HG03565 (cell line): Measurements from ENCODE around the gene USP10.

Experiments used
- ATAC-seq: cut with Tn5 transposase; IDR thresholded peaks from one replicate; pipeline ENCODE4 v1.9.1; 2021; ENCODE audit warnings: mild to moderate bottlenecking, moderate library complexity; ENCODE audit not compliant: unreplicated experiment

USP10 gene

DNA sequence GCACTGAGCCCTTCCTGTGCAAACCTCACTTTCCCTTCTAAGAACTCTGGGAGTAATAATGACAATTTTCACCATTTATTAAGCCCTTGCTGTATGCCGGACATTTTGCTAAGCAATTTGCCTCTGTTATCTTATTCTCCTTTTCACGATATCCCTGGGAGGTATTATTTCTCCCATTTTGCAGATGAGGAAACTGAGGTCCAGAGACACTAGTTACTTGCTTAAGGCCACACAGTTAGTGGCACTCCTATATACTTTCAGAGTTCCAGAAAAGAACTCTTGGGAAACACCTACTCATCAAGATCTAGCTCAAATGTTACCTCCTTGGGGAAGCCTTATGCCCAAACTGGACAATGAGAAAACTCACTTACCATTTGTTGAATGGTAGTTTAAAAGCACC, 4.8 kb upstream of the USP10 start:
- no peak for ATAC-seq

DNA sequence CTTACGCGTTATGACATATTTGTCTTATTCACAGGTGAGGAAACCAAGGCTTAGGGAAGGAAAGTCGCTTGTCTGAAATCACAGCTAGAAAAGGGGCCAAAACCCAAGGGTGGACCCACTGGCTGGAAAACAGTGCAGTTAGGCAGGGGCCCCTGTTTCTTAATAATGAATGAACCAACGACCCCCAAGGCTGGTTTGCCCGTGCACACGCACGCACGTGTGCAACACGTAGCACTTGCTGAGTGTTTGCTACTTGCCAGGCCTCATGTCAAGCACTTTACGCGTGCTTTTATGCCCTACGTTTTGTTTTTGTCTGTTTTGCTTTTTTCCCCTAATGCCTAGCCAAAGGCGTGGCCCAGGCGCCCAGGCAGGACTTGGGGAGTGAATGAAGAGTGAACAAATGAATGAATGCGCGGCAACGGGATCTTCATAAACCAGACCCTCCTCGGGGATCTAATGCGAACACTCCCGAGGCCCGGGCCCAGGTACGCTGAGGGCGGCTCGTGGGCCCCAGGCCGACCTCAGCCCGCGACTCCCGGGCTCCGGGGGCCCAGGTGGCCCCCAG, 571 bp upstream of the USP10 start:
- no peak for ATAC-seq

DNA sequence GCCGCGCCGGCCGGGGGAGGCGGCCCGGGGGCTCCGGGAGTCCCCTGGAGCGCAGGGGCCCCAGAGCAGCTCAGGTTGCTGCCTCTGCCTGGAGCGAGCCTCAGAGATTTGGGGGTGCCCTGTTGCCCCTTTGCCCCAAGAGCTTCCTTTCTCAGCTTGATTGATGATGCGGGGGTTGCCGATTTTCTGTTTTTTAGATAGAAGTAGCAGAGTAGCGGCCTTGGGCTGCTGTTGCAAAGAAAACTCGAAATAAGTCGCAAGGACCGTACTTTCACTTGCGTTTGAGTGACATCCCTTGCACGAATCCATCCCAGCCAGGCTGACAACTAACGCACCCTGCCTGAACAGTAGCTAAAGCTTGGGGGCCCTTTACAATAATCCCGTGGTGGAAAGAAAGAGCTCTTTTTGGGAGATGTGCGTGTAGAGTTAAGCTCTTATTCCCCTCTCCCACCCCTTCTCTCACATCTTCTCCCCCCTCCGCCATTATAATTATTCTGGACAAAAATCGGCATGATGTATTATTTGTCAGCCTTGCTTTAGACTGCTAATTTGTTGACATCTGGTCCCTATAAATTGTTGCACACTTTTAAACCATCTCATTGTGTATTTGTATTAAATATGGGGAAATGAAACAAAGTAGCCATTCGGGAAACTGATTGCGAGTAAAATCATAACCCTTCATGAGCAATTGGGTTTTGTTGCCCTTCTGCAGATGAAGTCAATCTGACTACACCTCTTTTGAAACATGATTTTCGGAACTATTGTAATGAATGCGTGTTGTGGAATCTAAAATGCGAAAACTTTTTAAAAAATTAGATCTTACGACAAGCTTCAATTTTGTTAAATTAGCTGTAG, 873 bp downstream of the USP10 start:
- ATAC-seq = peak; percentile 5

DNA sequence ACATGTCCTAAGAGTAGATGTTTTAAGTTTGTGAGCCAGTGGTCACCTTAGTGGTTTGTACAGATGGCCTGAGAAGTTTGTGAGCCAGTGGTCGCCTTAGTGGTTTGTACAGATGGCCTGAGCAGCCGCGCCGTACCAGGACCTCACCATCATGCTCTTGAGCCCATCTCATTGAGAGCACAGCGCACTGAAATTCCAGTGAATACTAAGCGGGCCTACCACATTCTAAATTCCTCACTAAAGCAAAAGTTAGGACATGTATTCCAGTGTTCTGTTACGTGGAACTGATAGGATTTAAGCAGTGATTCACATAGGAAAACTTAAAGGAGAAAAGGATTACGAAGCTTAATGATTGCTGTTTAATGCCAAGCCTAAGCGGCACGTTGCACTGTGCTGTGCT, 3.9 kb downstream of the USP10 start:
- ATAC-seq = no peak

DNA sequence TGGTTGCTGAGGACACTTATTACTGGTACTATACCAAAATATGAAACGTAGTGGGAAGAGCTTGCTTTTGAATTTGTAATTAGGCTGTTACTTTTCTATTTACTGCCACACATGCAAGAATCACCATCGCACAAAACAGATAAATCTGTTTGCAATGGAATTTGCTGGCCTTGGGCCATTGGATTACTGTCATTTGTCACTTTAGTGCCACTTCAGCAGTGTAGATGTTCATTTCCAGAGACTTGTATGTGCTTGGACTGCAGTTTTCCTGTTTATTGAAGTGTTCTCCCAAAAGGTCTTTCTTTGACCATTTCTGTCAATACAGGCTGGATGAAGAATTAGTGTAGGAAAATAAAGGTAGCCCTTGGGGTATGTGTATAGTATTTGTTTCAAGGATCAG, 4.5 kb downstream of the USP10 start:
- no peak for ATAC-seq

DNA sequence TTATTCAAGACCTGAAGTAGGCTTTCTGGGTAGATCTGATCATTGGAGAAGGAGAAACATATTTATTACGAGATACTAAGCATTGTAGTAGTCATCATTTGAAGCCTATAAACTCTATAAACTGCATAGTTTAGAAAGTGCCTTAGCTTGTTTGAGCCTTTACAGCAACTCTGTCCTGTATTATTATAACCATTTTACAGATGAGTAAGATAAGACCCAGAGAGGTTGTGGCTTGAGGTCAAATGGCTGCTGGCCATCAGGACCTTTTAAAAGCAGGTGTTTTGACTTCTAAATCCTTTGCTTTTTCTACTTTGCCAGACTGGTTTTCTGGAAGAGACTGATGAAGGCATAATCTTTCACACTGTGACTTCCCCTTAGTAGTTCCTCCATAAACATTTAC, 7.1 kb downstream of the USP10 start:
- no peak for ATAC-seq

DNA sequence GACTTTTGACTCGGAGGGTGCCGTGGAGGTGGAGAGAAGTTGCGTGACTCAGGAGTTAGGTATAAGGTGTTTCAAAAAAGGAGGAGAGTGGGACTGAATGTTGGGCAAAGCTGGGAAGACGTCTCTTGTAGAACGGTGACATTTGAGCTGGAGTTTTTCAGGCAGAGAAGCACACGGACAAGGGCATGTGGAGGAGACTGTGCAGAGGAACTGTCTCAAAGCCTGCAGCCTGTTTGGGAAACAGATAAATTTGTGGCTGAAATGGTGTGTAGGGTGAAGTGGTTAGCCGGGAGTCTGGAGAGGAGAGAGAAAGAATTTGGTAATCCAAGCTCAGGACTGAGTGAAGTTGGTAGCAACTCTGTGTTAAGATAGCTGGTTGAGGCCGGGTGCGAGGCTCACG, 9.8 kb downstream of the USP10 start:
- ATAC-seq = no peak

DNA sequence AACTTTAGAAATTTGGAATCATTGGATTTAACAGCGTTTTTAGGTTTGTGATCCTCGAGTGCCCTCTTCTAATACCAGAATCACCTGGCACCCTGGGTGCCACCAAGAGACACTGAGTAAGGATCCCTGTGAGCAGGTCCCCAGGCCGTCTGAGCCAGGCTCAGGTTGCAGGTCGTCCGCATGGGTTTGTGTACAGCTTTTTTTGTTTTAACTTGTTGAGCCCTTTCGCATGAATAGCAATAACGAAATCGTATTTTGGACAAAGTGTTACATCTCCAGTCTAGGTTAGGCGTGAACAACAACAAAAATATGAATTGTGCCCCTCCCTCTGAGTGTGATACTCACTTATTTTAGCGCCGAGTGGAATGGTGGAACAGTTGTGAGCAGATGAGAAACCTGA, 10.9 kb downstream of the USP10 start:
- ATAC-seq = no peak

DNA sequence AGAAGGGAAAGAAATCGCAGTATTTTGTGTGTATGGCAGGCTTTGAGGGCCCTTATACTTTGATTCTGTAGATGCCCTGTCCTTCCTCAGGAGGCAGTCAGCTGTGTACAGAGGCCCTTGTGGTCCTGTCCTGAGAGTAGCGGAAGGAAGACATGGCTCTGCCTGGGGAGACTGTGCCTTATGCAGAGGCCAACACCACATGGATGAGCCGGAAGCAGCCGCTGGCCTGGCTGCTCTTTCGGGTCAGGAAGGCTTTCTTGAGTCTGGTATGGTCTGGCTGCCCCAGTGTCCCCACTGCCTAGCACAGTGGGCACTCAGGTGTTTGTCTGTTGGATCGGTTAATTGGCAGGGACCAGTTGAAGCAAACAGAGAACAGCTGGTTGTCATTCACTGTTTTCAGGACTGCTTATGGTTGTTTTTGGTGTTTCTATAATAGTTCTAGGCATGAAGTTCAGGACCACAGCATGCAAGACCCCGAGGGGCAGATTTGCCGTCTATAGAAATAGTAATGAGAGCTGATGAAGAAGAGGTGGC, 12.4 kb downstream of the USP10 start:
- no peak for ATAC-seq

DNA sequence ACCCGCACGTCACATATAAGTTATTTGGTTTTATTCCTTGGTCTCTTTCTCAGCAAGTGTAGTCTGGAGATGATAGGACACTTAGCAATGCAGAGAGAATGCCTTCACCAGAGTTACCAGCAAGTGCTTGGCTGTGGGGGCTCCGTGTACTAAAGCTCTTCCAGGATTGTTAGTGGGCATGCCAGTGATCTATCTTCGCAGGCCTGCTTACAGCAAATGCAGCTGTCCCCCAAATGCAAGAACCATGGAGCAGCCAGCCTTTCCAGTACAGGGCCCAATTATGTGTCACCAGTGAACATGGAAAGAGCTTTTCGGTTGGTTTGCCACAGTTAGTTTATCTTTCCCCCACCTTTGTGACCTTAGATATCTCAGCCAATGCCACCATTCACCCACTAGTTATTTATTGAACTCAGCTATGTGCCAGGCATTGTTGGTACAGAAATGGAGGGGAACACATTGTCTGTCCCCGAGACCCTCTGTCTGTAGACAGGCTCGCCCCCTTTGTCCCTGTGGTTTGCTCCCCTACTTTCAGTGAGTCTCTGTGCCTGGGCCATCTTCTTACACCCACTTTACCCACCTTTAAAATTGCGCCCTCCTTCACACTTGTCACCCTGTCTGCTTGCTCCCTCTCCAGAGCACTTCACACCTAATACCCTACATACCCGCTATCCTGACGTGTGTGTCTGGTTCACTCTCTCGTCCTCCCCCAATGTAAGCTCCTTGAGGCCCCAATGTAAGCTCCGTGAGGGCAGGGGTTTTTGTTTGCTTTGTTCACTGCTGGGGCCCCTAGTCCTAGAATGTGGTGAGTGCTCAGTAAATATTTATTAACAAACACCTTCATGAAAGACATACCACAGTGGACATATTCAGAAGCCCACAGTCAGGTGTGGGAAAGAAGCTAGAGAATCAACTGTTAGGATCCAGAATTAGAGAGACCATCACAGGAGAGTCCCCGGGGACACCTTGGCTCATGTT, 13.3 kb downstream of the USP10 start:
- no peak for ATAC-seq

DNA sequence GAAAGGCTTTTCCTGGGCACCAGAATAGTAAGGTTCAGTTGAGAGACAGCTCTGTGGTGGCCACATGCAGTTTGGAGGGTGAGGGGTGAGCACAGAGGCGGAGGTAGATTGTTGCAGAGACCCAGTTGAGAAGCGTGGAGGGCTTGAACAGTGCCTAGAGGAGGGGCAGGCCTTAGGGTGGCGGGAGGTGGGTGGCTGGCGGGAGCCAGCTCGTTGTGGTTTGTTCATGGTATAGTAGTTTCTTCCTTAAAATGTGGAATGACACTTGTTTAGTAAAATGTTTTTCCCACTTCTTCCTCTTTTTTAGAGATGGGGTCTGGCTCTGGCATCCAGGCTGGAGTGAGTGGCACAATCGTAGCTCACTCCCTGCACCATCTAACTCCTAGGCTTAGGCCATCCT, 14.2 kb downstream of the USP10 start:
- ATAC-seq = no peak

DNA sequence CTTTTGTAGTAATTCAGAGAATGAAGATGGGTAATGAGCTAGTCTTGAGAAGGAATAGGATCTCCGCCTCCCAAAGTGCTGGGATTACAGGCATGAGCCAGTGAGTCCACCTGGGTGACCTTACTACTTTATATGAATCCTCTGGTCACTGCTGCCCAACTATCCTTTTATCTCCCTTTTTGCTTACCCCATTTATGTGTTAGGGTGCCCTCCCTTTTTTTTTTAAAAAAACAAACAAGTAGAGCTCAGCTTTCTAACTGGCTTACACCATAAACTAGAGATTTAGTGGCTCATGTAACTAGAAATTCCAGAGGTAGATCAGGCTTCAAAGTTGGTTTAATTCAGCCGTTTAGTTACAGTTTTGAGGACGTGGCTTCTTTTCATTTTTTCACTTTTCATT, 15.6 kb downstream of the USP10 start:
- no peak for ATAC-seq

DNA sequence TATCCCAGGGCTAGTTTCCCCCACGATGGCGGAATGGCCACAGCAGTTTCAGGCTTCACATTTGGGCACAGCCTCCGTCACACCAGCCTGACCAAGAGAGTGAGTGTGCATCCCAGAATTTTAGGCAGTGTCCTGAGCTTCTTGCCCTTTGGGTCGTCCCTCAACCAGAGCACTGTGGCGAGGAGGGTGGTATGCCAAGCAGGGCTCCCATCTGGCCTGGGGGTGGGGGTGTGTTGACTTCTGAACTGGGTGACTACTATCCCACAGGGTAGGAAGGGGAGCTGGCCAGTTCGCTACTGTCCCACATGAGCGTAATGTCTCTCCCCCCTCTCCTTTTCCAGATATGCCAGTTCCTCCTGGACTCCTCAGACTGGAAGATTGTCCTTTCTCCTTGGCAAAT, 16.1 kb downstream of the USP10 start:
- no peak for ATAC-seq

DNA sequence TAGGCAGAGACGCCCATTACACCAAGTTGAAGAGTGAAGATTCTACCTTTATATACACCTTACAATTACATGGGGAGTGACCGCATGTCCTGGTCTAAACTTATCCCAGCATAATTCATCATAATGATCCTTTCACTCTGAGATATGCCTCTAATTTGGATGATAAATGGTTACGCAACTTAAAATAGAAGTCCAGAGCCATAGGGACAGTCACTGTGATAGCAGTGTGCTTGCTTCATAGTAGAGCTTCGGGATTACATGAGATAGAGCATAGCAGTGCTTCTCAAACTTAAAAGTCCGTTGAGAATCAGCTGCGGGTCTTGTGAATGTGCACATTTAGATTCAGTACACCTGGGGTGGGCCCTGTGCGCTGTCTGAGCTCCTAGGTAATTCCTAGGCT, 16.9 kb downstream of the USP10 start:
- ATAC-seq = no peak

DNA sequence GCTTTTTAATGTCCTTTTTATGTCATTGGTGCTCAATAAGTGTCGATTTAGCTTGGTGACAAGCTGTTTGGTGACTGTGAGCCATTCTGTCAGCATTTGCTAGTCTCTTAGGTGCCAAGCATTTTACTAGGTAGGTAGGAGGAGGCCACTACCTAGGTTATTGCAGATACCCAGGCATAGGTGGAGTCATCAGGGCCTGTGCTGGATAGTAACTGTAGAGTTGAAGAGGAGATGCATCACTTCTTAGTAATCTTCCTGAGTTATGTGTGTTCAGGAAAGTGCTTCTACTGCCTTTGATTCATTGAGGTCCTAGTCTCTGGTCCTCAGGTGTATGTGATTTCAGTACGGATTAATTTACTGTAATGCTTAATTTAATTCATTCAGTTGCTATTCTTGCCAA, 17.7 kb downstream of the USP10 start:
- ATAC-seq = no peak

DNA sequence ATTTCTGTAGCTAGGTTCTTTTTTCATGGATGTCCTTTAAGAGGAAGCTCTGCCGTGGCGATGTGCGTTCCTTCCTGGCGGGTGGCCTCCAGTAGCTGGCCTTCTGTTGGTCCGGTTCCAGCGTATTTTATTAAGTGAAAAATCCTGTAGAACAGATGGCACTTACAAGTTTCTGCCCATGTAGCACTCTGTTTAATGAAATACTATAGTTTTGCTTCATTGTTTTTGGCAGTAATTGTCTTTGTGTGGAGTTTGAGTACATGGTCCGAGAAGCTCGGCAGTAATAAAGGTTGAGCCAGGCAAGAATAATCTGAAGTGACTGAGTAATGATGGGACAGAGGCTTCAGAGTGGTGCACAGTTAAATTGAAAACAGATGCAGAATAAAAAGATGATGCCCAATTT, 20.4 kb downstream of the USP10 start:
- no peak for ATAC-seq

DNA sequence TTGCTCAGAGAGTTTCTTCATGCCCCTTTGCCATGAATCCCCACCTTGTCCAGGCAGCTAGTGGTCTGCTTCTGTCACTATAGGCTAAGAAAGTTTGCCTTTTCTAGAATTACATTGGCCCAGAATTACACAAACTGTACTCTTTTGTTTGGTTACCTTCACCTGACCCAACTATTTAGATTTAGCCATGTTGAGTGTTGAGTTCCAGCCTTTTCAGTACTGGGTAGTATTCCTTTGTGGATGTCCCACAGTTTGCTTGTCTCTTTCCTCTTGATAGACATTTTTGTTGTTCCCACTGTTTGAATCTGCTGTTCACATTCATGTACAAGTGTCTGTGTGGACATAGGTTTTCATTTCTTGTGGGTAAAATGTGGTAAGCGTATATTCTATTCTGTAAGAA, 22.3 kb downstream of the USP10 start:
- ATAC-seq = no peak

DNA sequence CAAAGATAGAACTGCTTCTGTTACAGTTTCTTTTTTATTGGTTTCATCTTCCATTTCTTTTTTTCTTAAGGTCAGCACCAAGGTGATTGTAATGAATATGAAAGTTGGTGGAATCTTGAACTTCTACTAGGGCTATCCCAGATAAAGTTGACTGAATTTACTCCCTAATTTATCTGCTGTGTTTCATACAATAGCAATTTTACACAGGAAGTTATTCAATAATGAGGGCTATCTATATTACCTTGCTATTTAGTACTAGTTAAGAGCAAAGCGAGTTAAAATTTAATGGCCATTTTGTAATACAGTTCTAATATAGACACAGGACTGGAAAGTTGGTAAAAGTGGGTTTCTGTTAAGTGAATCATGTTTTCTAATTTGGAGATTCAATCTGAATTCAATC, 24.1 kb downstream of the USP10 start:
- ATAC-seq = no peak

DNA sequence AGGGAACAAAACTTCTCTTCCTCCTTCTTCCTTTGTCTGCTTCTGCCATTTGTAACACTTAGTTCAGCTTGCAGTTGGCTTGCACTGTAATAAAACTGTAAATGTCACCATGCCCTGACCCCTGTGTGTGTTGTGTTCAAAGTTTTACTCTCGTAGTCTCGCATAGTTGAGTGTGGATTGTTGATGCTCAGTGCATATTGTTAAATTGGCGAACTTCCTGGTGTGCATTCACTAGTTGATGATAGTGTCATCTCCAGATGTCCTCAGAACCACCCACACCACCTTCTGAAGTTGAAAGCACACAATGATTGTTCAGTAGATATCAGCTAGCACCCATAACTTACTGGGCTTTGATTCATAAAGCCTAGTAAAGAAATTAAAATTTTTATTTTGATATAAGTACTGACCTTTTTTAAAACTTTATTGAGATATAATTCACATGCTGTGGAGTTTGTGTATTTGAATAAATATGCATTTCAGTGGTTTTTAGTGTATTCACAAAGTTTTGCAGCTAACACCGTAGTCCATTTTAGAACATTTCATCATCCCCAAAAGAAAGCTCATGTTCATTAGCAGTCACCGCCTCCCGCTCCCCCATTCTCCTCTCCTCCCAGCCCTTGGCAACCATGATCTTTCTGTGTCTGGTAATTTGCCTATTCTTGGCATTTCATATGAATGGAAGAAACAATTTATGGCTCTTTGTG, 25.0 kb downstream of the USP10 start:
- no peak for ATAC-seq

DNA sequence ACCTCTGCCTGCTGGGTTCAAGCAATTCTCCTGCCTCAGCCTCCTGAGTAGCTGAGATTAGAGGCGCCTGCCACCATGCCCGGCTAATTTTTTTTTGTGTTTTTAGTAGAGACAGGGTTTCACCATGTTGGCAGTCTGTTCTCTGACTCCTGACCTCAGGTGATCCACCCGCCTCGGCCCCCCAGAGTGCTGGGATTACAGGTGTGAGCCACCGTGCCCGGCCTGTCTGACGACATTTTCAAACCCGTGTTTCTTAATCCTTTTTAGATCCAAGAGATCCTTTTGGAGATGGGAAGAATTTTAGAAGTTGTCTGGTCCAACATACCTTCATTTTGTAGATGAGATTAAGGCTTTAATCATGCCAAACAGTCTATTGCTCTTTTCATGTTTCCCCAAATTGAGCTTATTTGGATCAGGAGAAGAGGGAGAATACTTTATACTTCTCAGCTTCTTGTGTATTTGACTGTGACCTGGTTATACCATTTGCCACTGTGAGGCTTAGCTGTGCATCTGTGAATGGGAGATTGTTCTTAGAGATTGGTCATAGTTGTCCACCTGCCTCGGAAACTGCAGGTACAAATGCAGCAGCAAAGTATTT, 25.8 kb downstream of the USP10 start:
- ATAC-seq = no peak
